ENCODE data around the gene ZNF536. TPM values are rescaled to one million over a fixed set of nuclear protein-coding genes. Genes with fewer than 3 reads are reported as not detected.

ZNF536 gene
- total and polyA plus RNA-seq, 2 donors (not counting 3 experiments of a cell fraction or from before 2014, with no cell fraction given) = not detected

- H3K4me2 ChIP-seq (ENCODE audit: insufficient read depth, low read length) = no peak overlapping the region
- no peak overlapping the region for H2AFZ ChIP-seq (ENCODE audit: low read depth, low read length)
- no peaks in the 10 kb centered on the region for H3K9me1 ChIP-seq (replicated peaks; ENCODE audit: control insufficient read depth, extremely low read depth, insufficient read depth, low read length)
- BruUV-seq (replicated peaks) = no TSS peak
- no peak for DNase-seq (ENCODE audit: low read depth, low spot score)
- no peaks in the 10 kb centered on the region for H3K36me3 ChIP-seq (ENCODE audit: control insufficient read depth in 2 of 2, extremely low read depth in 1 of 2, insufficient read depth in 2 of 2, low read length in 2 of 2)
- no peak overlapping the region for H3K9ac ChIP-seq (replicated peaks; ENCODE audit: extremely low read depth, insufficient read depth, low read length)
- intact Hi-C loops (cut with micrococcal nuclease) (no loop called here), dilution Hi-C loops (cut with MboI; ENCODE audit: extremely low pct_ligation_motif_present, low sequenced_read_pairs) (no loop called here)
- no peaks in the 10 kb centered on the region for H4K20me1 ChIP-seq (replicated peaks; ENCODE audit: control insufficient read depth, extremely low read depth, insufficient read depth, low read length)
- ChIA-PET CTCF (no interaction called here), POLR2A (no interaction called here)
- H3K79me2 ChIP-seq (ENCODE audit: control insufficient read depth, insufficient read depth, low read length) = no peaks in the 10 kb centered on the region
- H3K27me3 ChIP-seq (ENCODE audit: control insufficient read depth in 2 of 2, insufficient read depth in 2 of 2, low read length in 2 of 2) = no peaks in the 10 kb centered on the region
- no peak for TF ChIP-seq JUN (IDR thresholded peaks at IDR 0.05; ENCODE audit: borderline replicate concordance, insufficient read depth, insufficient read length, low read depth)
- no peak for TF ChIP-seq FOS (IDR thresholded peaks at IDR 0.05; ENCODE audit: borderline replicate concordance, insufficient read depth, low read length)
- TF ChIP-seq GATA2 (IDR thresholded peaks at IDR 0.05; ENCODE audit: insufficient read depth, insufficient read length, low read depth, low read length) = no peak
- TF ChIP-seq MAX (IDR thresholded peaks at IDR 0.05; ENCODE audit: insufficient read depth, insufficient read length) = no peak
- no peak for TF ChIP-seq EZH2 (IDR thresholded peaks at IDR 0.05; ENCODE audit: borderline replicate concordance, low read depth, low read length, severe bottlenecking)
- TF ChIP-seq CTCF (IDR thresholded peaks at IDR 0.05; ENCODE audit: extremely low read depth in 1 of 2, insufficient read depth in 1 of 2, low read depth in 1 of 2, low read length in 2 of 2) = no peak
- TF ChIP-seq POLR2AphosphoS5 (IDR thresholded peaks at IDR 0.05; ENCODE audit: insufficient read depth, low read depth, low read length) = no peak
- TF ChIP-seq POLR2A (IDR thresholded peaks at IDR 0.05; ENCODE audit: low read depth, low read length) = no peak
- no peak for TF ChIP-seq MYC (IDR thresholded peaks at IDR 0.05; ENCODE audit: low read depth, low read length)
- no peak overlapping the region for H3K4me3 ChIP-seq (replicated peaks in 1 of 3; ENCODE audit: insufficient read depth in 1 of 3, low read depth in 1 of 3, low read length in 3 of 3)
- H3K27ac ChIP-seq (ENCODE audit: insufficient read depth, low read depth, low read length) = no peak overlapping the region
- FAIRE-seq = no peak
- peaks cover 4% of the 10 kb centered on the region for H3K9me3 ChIP-seq (replicated peaks; ENCODE audit: control insufficient read depth, insufficient read depth, low read length)
- no peaks in the 10 kb centered on the region for H3K4me1 ChIP-seq (ENCODE audit: control insufficient read depth, extremely low read depth, insufficient read depth, low read length)
Measured at GRCh38 chr19:30488191-30488590, 116.0 kb downstream of the ZNF536 start.
